ENCODE results near the gene CNTN2.

The CNTN2 gene

GRCh38 chr1:205127646-205128045 lies 84.6 kb downstream of the CNTN2 start:
- no peak for DNase-seq (ENCODE audit: low read depth)

All from ELR (cell line).